ENCODE data around the gene TBX4. TPM values are rescaled to one million over a fixed set of nuclear protein-coding genes. Genes with fewer than 3 reads are reported as not detected.

Gene TBX4
- total RNA-seq, 1 experiment from 2014 or later = not detected

- Histone ChIP-seq H3K9me2 (ENCODE audit: insufficient read depth) (no peaks in the 10 kb centered on the region), H3K27me3 (ENCODE audit: insufficient read depth, low read depth) (no peaks in the 10 kb centered on the region), H3K9me3 (ENCODE audit: insufficient read depth, low read depth) (no peaks in the 10 kb centered on the region), H2AFZ (no peak overlapping the region), H4K20me1 (ENCODE audit: insufficient read depth) (no peaks in the 10 kb centered on the region), H3K4me3 (no peak overlapping the region), H3F3A (ENCODE audit: insufficient read depth, low read depth) (no peaks in the 10 kb centered on the region), H3K36me3 (ENCODE audit: low read depth) (no peaks in the 10 kb centered on the region), H3K4me1 (replicated peaks; ENCODE audit: insufficient read depth) (no peaks in the 10 kb centered on the region), H3K27ac (no peak overlapping the region), H3K79me2 (ENCODE audit: low read depth) (no peaks in the 10 kb centered on the region), H3K4me2 (no peak overlapping the region)
- intact Hi-C loops (cut with micrococcal nuclease; ENCODE audit: unreplicated experiment) = no loop called here
- ChIA-PET CTCF (no interaction called here), POLR2A (ENCODE audit: unreplicated experiment) (interaction anchor here (0.7 kb wide), 1 partner anchor 105 kb away, joined by 35 read pairs; no protein-coding TSS in a partner anchor)
- no peak for DNase-seq
- TF ChIP-seq CTCF (conservative IDR thresholded peaks at IDR 0.05) (no peak), EZH2 (IDR thresholded peaks at IDR 0.05; ENCODE audit: low read depth) (no peak)
- no TSS peak for BruUV-seq (replicated peaks)
Observed at GRCh38 chr17:61461967-61462718, 9.9 kb downstream of the TBX4 start.

GRCh38 chr17:61462719-61463315 is 10.6 kb downstream of the TBX4 start:
- Histone ChIP-seq H3K36me3 (ENCODE audit: low read depth) (no peaks in the 10 kb centered on the region), H3K4me1 (replicated peaks; ENCODE audit: insufficient read depth) (no peaks in the 10 kb centered on the region), H3K4me2 (no peak overlapping the region), H3K27me3 (ENCODE audit: insufficient read depth, low read depth) (no peaks in the 10 kb centered on the region), H3K9me3 (ENCODE audit: insufficient read depth, low read depth) (no peaks in the 10 kb centered on the region), H4K20me1 (ENCODE audit: insufficient read depth) (no peaks in the 10 kb centered on the region), H3K9me2 (ENCODE audit: insufficient read depth) (no peaks in the 10 kb centered on the region), H2AFZ (no peak overlapping the region), H3F3A (ENCODE audit: insufficient read depth, low read depth) (no peaks in the 10 kb centered on the region), H3K27ac (no peak overlapping the region), H3K79me2 (ENCODE audit: low read depth) (no peaks in the 10 kb centered on the region), H3K4me3 (no peak overlapping the region)
- intact Hi-C loops (cut with micrococcal nuclease; ENCODE audit: unreplicated experiment) = no loop called here
- POLR2A ChIA-PET (ENCODE audit: unreplicated experiment) = no interaction called here
- BruUV-seq (replicated peaks) = no TSS peak
- no peak for DNase-seq
- TF ChIP-seq EZH2 (IDR thresholded peaks at IDR 0.05; ENCODE audit: low read depth) (no peak), CTCF (conservative IDR thresholded peaks at IDR 0.05) (no peak)
- CTCF ChIA-PET = no interaction called here

- Histone ChIP-seq H3K4me1 (replicated peaks; ENCODE audit: insufficient read depth) (no peaks in the 10 kb centered on the region), H3K36me3 (ENCODE audit: low read depth) (no peaks in the 10 kb centered on the region), H3K27ac (no peak overlapping the region), H3K79me2 (ENCODE audit: low read depth) (no peaks in the 10 kb centered on the region), H3F3A (ENCODE audit: insufficient read depth, low read depth) (no peaks in the 10 kb centered on the region), H3K4me3 (no peak overlapping the region), H3K4me2 (no peak overlapping the region), H3K9me2 (ENCODE audit: insufficient read depth) (no peaks in the 10 kb centered on the region), H4K20me1 (ENCODE audit: insufficient read depth) (no peaks in the 10 kb centered on the region), H2AFZ (no peak overlapping the region), H3K9me3 (ENCODE audit: insufficient read depth, low read depth) (no peaks in the 10 kb centered on the region), H3K27me3 (ENCODE audit: insufficient read depth, low read depth) (no peaks in the 10 kb centered on the region)
- ChIA-PET CTCF (no interaction called here), POLR2A (ENCODE audit: unreplicated experiment) (no interaction called here)
- no peak for DNase-seq
- intact Hi-C loops (cut with micrococcal nuclease; ENCODE audit: unreplicated experiment) = no loop called here
- no TSS peak for BruUV-seq (replicated peaks)
- no peak for TF ChIP-seq EZH2 (IDR thresholded peaks at IDR 0.05; ENCODE audit: low read depth)
- TF ChIP-seq CTCF (conservative IDR thresholded peaks at IDR 0.05) = no peak
Observed at GRCh38 chr17:61463316-61464129, 11.3 kb downstream of the TBX4 start.

Data from PC-9 (cell line).